Kidney tubule cell (primary cell): ENCODE results near the gene EIF4A3.
"Not testable (repeated sequence)": the region's sequence is repeated elsewhere in the genome, so short reads cannot be mapped to it uniquely, and the experiment has no call there.

ENCODE experiments used
- DNase-seq: peaks from one replicate; pipeline ENCODE4 v3.0.0-alpha.2; 2018; ENCODE audit warnings: low spot score

Gene EIF4A3

GRCh38 chr17:80173126-80173525, 26.2 kb upstream of the EIF4A3 start:
- no peak for DNase-seq

- DNase-seq: no peak
Observed at GRCh38 chr17:80171681-80172080, 24.8 kb upstream of the EIF4A3 start.

GRCh38 chr17:80169784-80170500, 23.0 kb upstream of the EIF4A3 start, which contains the start of gene CARD14:
CARD14 (plus strand) TSS chr17:80170030; CDS start chr17:80181439, 11,409 bp downstream.
- DNase-seq: no peak

GRCh38 chr17:80169107-80169506, 22.2 kb upstream of the EIF4A3 start:
- no peak for DNase-seq

- DNase-seq: no peak
Observed at GRCh38 chr17:80168371-80168770, 21.4 kb upstream of the EIF4A3 start.

- DNase-seq: no peak
Observed at GRCh38 chr17:80166446-80166845, 19.5 kb upstream of the EIF4A3 start.

- no peak for DNase-seq
Observed at GRCh38 chr17:80164185-80164584, 17.3 kb upstream of the EIF4A3 start.

GRCh38 chr17:80163336-80163735, 16.4 kb upstream of the EIF4A3 start:
- no peak for DNase-seq

GRCh38 chr17:80160536-80160935, 13.6 kb upstream of the EIF4A3 start:
- DNase-seq: no peak

GRCh38 chr17:80158846-80159245, 11.9 kb upstream of the EIF4A3 start:
- DNase-seq: no peak

- DNase-seq: not testable (repeated sequence)
Observed at GRCh38 chr17:80155600-80155999, 8.7 kb upstream of the EIF4A3 start.

GRCh38 chr17:80154166-80154565, 7.2 kb upstream of the EIF4A3 start:
- DNase-seq: no peak

GRCh38 chr17:80153004-80153403, 6.1 kb upstream of the EIF4A3 start:
- DNase-seq: no peak

- DNase-seq: no peak
Observed at GRCh38 chr17:80152081-80152702, 5.3 kb upstream of the EIF4A3 start.

GRCh38 chr17:80151333-80151732, 4.4 kb upstream of the EIF4A3 start:
- DNase-seq: no peak

GRCh38 chr17:80146121-80147034, 550 bp downstream of the EIF4A3 start:
- no peak for DNase-seq

GRCh38 chr17:80145076-80146075, 1.6 kb downstream of the EIF4A3 start:
- DNase-seq: no peak

- DNase-seq: no peak
Observed at GRCh38 chr17:80142929-80143328, 4.0 kb downstream of the EIF4A3 start.

- no peak for DNase-seq
Observed at GRCh38 chr17:80141463-80142165, 5.3 kb downstream of the EIF4A3 start.

- DNase-seq: no peak
Observed at GRCh38 chr17:80138856-80139426, 8.0 kb downstream of the EIF4A3 start.
